ELF-1 (cell line): ENCODE data around the gene FAM83B.
"Not testable (repeated sequence)": the region's sequence is repeated elsewhere in the genome, so short reads cannot be mapped to it uniquely, and the experiment has no call there.

Experiments used
- DNase-seq: peaks from one replicate; pipeline ENCODE4 v3.0.0-alpha.2; 2016; ENCODE audit warnings: low read depth, low spot score

The FAM83B gene

DNA sequence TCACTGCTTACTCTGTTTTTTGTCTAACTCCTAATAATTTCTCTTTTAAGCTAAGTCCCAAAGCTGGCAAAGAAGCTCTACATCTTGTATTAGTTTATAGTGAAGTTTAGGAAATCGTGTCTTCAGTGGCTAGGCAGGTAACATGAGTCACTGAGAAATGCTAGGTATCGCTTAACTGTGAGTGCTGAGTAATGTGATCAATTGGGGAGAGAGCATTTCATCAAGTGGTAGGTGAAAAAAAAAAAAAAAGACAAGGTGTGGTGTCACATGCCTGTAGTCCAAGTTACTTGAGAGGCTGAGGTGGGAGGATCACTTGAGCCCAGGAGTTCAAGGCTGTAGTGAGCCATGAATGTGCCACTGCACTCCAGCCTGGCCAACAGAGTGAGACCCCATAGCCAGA lies 125.3 kb downstream of the FAM83B start:
- DNase-seq = no peak

DNA sequence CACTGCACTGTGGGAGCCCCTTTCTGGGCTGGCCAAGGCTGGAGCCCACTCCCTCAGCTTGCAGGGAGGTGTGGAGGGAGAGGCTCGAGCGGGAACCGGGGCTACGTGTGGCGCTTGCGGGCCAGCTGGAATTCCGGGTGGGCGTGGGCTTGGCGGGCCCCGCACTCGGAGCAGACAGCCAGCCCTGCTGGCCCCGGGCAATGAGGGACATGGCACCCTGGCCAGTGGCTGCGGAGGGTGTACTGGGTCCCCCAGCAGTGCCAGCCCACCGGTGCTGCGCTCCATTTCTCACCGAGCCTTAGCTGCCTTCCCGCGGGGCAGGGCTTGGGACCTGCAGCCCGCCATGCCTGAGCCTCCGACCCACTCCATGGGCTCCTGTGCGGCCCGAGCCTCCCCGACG lies 132.6 kb downstream of the FAM83B start:
- not testable (repeated sequence) for DNase-seq

DNA sequence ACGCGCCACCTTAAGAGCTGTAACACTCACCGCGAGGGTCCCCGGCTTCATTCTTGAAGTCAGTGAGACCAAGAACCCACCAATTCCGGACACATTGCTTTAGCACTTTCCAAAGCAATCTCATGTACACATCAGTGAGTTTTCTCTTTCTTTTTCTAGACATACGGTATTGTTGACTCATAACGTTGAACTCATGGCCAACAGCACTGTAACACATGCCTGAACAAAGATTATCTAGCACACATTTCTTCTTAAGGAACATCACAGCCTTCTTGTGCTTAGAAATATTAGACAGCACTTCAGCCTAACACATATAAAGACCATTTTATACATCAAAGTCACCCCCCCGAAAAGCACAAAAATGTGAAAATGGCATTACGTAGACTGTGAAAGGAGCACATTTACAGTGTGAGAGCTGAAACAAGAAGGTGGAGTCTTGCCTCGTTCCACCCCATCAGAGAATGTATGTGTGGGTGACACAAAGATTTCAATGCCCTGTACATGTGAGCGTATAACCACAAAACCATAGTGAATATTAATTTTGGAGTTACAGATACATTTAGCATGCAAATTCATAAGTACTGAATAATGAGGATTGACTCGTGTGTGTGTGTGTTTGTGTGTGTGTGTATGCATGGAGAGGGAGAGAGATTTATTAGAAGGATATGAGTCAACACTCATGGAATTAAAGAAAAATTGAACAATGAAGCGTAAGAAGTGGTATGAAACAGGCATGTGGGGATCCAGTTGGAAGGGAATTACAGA lies 134.1 kb downstream of the FAM83B start:
- no peak for DNase-seq

DNA sequence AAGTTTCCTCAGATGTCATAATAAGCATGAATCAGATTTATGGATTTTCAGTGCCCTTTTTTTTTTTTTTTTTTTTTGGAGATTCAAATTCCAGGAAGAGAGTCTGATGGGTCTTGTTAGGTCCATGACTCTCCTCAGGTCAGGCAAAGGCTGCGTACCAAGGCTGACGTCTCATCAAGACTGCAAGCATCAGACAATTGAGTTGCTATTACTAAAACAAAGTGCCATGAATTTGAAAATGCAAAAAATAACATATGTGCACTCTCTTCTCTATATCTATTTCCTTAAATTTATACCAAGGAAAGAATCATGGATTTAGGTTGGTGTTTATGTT lies 134.7 kb downstream of the FAM83B start:
- no peak for DNase-seq

DNA sequence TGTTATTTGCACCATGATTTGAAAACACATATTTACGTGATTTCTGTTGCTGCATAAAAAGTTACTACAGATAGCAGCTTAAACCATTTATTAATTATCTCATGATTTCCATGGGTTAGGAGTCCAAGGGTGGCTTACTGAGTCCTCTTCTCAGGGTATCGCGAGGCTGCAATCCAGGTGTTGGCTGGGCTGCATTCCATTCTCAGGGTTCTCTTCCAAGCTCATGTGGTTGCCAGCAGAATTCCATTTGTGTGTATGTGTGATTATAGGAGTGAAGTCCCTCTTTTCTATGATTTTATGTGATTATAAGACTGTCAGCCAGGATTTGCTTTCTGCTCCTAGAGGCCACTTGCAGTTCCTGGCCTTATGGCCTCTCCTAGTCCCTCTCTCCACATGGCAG lies 135.1 kb downstream of the FAM83B start:
- peak; percentile 4 for DNase-seq

DNA sequence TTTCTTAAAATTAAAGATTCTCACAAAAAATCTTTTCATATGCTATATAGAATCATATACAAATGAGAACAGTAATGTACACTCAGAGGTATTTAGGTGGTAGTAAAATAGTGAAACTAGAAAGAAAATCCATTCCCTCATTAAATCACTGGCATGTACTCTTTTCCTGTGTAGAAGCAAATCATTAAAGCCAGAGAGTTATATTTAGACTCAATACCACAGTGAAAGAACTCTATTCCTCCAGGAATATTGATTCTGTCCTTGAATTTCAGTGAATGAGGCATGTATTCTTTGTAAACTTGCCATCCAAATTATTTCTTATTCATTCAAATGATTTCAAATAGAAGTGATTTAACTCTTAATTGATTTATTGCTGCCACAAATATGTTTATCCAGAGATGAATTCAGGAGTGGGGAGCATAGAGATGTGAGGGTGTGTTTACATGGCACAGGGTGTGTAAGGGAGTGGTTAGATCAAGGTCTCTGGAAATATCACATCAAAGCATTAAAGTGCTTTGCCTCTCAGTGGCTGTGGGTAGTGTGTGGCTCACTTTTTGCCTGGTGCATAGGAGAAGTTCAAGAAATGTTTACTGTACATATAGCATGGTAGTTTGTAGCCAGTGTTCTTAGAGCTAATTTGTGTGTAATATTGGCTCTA lies 141.2 kb downstream of the FAM83B start:
- DNase-seq = no peak

DNA sequence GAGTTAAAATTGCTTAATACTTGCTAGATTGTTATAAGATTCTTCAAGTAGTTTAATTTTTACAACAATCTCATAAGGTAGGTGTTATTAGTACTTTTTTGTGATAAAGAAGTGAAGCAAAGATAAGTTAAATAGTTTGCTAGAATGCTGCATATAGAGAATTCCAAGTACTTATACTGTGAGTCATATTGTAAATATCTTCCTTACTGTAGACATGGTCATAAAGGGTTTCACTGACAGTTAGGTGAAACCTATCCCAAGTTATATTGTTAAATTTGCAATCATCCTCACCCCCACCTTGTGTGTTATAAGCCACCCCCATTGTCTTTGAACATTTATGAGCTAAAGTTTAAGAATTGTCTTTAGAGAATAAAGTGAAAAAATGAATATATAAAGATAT lies 142.0 kb downstream of the FAM83B start:
- DNase-seq = no peak

DNA sequence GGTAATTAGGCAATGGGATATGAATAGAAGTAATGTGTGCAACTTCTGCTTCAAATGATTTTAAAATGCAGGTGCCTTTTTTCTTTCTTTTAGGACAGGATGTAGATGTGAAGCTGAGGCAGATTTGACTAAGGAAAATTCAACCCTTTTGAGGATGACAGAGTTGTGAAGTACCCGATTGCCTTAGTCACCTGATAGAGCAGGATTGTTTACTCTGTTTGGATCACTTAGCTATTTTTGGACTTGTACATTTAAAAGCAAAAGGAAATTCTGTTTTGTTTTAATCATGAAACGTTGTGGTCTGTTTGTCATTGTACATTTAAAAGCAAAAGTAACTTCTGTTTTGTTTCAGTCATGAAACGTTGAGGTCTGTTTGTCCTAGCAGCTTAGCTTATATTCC lies 143.4 kb downstream of the FAM83B start:
- DNase-seq = no peak
